GM18511 (cell line): ENCODE data around the gene SHC1.
A peak's percentile ranks its signal among the peaks of the same experiment; 100 is the strongest.

Experiments used
- ATAC-seq: cut with Tn5 transposase; IDR thresholded peaks from one replicate; pipeline ENCODE4 v1.9.1; 2021; ENCODE audit warnings: mild to moderate bottlenecking, moderate library complexity; ENCODE audit not compliant: unreplicated experiment

The SHC1 gene

DNA sequence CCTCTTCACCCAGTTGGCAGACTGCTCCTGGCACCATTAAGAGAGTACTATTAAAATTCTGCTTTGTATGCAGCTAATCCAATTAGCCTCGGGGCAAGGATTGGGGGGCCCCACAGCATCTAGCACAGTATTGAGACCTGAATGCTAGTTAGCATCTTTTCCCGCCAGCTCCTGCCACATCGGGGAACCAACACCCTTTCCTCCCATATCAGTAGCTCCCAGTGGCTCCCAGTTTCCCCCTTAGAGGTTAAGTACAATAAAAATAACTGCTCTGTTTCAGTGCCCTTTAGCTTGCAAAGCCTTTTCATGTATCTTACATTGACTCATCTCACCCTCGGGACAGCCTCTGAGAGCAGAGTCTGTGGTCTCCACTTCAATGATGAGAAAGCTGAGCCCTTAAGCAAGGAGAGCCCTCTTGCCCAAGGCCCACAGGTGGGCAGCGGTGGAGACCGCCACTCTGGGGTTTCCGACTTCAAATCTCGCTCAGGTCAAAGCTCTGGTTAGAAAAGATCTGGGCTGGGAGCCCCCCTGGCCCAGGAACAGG lies 29.8 kb downstream of the SHC1 start:
- ATAC-seq, result no peak

DNA sequence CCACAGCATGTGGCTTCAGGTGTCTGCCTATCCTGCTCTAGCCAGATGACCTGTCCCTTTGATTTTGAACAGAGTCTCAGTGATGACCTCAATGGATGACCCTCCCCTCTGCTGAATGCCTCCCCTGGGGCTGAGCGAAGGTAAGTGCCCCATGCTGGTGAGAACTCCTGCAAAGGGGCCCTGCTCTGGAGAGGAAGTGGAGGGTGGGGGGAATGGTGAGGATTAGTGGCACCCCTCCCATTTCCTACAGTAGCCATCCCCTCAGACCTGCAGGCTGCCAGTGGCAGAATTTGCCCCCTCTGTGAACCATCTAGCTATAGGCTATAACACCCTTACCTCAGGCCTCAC lies 30.4 kb downstream of the SHC1 start:
- no peak for ATAC-seq

DNA sequence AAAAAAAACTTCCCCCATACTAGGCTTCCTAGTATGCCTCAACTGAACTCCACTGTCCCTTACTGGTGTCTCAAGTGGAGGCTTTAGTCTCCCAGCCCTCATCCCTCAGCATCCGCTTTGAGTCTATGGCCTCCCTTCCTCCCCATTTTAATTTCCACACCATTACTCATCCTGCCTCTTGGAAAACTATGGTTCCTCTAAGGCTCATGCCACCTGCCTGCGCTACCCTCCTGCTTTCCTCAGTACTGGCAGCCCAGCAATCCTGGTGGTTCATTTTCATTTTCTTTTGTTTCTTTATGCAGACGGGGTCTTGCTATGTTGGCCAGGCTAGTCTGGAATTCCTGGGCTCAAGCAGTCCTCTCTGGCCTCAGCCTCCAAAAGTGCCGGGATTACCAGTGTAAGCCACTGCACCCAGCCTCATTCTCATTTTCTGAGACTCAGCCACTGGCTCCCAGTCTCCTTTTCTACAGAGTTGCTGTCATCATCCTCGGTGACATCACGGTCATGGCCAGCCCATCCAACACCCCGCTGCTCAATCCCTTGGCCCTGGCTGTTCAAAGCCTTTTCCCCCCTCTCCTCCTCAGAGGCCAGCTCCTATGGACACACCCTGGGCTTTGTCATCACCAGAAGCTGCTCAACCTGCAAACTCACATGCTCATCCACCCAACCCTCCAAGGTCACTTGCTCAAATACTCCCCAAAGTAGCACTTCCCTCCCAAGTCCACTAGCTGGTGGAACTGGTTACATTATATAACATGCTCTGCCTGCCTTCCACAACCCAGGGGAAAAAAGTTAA lies 31.7 kb downstream of the SHC1 start:
- ATAC-seq, result no peak

DNA sequence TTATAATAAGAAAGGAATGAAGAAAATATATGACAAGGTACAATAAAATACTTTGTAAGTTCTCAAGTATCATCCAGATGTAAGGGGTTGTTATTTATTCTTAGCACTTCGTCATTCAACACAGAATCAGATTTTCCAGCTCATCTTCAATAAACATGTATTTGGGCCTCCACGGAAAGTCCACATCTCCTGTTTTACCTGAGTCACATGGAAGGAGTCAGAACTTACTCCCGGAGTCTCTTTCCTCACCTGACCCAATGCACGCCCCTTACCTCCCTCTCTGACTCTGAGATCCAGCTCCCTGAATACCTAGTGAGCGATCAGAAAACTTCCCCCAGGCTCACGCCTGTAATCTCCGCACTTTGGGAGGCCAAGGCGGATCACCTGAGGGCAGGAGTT lies 32.6 kb downstream of the SHC1 start:
- no peak for ATAC-seq

DNA sequence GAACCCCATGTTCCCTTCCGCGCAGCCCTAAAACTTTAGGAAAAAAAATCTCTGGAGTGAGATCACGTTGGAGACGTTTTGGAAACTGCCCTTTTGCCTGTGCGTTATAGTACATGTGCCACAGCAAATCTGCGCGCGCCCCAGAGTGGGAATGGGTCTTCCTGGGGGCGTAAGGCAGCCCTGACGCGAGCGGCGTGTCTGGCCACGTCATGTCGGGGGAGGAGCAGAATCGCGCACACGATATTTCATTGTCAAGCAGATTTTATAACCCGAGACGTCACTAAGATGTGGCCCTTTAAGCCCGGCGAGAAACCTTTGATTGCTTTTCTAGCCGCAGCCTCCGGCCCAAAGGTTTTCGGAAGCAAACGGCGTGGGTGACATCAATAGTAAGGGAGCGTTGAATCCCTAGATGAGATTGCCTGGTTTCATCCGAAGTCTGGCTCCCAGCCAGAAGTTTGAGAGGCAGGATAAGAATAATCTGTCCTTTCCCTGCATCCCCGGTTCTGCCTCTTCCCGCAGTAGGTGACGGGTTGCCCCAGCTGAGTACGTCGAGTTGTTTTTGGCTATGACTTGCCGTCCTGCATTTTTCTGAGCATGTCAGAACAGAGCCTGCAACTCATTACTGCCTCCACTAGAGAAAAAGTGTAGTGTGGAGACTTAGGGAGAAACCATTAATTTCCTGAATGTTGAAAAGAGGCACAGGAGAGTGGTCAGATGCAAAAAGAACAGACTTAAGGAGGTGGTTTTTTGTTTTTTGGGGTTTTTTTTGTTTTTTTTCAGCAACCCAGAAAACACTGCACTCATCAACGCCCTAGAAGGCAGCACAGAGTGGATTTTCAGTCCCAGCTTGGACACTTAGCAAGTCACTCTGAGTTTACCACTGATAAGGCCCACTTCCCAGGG lies 33.2 kb downstream of the SHC1 start:
- peak; percentile 71 for ATAC-seq

DNA sequence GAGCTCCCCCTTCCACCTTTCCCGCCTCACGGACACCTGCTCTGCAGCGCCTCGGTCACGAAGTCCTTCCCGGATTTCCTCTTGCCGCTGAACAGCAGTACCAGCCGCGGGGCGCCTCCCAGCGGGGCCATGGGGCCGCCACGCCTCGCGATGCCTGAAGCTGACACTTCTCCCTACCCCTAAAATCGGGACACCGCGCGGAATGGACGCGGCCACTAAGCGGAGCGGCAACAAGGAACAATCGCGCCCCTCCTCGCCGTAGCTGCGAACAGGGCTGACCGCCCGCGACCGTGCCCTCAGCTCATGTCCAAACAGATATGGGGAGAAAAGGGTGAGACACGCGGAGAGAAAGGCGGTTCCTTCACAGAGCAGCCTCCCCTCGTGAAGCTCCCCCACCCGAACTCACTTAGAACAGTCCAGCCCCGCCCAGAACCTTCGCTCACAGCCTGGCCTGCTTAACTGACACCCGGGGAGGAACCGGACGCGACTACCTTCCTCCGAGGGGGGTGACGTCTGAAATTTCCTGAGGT lies 33.9 kb downstream of the SHC1 start, which contains the start of gene PMVK:
TSS of gene PMVK (minus strand) at position 165 of the 530 bp plus-strand sequence. CDS start at position 131, 34 bp downstream.
- ATAC-seq, result peak; percentile 85

DNA sequence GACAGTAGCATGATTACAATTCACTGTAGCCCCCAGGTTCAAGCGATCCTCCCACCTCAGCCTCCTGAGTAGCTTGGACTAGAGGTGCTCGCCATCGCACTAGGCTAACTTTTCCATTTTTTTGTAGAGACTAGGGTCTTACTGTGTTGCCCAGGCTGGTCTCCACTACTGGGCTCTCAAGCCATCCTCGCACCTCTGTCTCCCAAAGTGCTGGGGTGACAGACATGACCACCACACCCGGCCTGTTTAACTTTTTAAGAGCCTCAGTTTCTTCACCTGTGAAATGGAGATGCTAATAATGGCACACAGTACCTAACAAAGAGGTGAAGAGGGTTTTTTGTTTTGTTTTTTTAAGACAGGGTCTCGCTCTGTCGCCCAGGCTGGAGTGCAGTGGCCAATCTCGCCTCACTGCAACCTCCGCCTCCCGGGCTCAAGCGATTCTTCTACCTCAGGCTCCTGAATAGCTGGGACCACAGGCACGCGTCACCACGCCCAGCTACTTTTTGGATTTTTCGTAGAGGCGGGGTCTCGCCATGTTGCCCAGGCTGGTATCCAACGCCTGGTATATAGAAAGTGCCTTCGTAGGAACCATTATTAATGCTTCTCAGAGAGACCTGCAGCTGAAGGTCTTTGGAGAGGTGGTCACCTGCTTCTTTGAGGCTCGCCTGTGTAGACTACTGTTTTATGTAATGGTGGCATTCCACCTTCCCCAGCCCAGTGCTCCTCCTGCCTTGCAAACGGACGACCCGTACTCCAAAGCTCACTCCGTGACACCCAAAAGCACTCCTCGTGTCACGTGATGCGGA lies 34.6 kb downstream of the SHC1 start:
- ATAC-seq, result no peak

DNA sequence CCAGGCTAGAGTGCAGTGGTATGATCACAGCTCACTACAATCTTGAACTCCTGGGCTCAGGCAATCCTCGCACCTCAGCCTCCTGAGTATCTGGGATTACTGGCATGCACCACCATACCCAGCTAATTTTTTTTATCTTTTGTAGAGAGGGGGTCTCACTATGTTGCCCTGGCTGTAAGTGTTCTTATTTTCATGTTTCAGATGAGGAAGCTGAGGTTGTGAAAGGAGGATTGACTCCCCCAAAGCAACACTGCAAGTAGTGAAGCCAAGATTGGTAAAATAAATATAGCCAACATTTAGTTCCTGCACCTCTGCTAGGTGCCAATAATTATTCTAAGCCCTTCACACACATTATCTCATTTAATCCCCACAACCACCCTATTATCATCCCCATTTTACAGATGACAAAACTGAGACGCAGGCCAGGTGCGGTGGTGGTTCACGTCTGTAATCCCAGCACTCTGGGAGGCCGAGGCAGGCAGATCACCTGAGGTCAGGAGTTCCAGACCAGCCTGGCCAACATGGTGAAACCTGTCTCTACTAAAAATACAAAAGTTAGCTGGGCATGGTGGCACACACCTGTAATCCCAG lies 36.1 kb downstream of the SHC1 start:
- ATAC-seq, result no peak

DNA sequence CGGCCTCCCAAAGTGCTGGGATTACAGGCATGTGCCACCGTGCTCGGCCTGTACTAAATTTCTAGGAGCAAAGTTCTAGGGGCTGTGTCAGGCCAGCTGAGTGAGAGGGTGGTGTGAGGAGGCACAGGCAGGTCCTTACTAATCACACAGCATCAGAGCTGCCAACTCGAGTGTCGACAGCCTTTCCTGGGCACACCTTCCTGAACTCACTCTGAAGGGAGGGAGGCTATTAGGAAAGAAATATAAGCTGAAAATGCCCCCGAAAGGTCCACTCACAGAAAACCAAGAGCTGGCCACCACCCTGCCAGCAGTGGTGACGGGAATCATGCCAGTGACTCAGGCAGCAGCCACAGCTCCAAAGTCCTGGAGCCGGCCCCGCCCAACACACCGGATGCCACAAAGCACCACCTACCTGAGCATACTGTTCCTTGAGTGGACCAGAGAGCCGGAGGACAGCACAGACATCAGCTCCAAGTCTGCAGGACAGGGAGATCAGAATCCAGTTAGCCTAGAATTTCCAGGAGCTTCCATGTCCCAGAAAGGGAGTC lies 38.5 kb downstream of the SHC1 start:
- no peak for ATAC-seq

DNA sequence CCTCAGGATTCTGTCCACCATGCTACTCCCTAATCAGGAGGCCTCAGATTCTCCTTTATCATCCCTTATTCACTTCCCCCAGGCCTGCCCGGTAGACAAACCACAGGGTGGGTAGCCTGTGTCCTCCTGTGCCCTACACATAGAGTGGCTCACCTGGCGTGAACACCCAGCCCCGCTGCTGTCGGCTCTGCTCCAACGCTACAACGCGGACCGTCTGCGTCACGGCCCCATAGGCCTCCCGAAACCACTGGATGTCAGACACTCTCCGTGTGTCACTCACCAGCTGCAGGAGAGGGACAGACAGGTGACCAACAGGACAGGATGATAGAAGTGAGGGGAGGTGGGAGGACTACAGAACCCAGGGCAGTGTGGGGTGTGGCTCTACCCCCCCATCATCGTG lies 44.3 kb downstream of the SHC1 start:
- no peak for ATAC-seq

DNA sequence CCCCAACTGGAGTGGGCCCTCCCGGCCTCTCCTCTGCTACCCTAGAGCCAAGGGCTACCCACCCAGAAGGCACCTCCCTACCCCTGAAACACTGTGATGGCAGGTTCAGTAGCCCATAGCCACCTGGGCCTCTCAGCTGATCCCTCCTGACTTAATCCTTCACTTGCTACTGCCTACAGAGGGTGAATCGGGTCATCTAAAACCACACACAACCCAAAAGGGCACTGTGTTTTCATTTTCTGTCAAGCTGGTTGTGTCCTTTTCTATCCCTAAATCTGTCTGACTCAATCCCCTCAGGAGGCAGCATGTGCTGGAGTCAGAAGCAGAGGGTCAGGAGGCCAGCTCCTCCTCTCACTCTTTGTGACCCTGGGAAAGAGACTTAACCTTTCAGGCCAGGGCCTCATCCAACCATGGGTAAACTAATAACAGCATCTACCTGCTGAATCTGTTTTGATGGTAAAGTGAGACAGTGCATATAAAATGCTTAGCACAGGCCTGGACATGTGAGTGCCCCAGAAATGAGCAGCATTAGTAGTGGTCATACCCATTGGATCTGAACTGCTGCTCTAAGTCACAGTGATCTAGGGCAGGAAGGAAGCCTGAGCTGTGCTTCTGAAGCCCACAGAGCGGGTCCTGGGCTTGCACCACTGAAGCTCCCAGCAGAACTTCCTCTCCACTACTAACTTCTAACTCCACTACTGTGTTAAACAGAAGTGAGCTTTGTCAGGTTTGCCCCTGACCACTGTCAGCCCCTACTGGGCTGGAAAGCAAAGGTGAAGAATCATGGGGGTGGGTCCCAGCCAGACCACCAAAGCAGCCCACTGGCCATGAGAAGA lies 45.0 kb downstream of the SHC1 start:
- no peak for ATAC-seq

DNA sequence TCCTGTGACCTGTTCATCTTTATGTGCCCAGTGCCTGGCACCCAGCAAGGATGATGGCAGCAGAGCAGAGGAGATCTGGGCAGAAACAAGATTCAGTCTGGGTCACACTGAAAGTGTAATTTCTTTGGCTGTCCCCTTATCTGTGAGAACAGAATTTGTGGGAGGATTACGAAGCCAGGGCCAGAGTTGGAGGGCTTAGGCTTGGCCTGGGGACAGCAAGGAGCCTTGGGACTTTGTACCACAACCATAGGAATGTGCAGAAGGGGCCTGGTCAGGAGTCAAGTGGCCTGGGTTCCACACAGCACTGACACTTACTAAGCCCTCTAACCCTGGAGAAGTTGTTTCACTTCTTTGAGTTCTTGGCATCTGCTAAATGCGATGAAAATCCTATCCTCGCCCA lies 46.9 kb downstream of the SHC1 start:
- ATAC-seq, result no peak

DNA sequence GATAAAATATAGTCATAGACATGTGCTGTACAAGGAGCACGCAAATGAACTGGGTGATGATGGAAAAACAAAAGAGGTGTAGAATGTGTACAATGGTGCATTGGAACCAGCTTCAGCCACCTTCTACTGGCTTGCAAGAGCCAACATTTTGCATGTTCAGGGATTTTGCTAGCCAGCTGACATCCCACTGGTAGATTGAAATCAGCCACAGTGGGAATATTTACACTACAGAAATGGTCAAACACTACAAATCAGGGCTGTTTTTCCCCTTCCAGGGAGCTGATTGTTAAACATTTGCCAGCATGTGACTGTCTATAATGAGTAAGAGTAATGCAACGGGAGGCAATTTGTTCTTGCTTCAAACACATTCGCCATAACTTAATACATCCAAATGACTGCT lies 57.3 kb downstream of the SHC1 start:
- ATAC-seq, result no peak

DNA sequence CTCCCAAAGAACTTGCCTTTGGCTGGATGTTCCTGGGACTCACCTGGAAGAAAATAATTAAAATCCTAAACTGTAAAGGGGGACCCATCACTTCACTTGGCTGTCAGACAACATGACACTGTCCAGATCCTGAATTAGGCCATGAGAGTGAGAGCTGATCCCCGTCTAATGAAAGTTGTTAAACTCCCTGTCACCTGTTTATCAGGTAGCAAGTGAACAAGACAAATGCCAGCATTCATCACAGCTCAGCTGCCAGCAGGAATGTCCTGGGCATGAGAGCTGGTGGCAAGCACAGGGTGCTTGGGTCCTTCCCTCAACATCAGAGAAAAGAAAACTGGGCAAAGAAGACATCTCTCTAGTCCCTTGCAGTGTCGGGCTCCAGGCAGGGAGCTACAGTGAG lies 57.8 kb downstream of the SHC1 start:
- ATAC-seq, result no peak
